GM12801 (cell line): ENCODE data around the gene CBL.

ENCODE experiments used
- CTCF ChIP-seq: IDR thresholded peaks from one replicate; pipeline ENCODE4 v1.5.1; 2011; ENCODE audit warnings: control low read depth; ENCODE audit not compliant: insufficient read length; ENCODE audit errors: extremely low read depth

The CBL gene

GRCh38 chr11:119322360-119322739 lies 116.2 kb downstream of the CBL start:
- no peak for TF ChIP-seq CTCF

GRCh38 chr11:119322921-119323531 lies 116.9 kb downstream of the CBL start:
- no peak for TF ChIP-seq CTCF

GRCh38 chr11:119323532-119324033 lies 117.4 kb downstream of the CBL start:
- no peak for TF ChIP-seq CTCF

GRCh38 chr11:119324189-119324588 lies 118.0 kb downstream of the CBL start:
- TF ChIP-seq CTCF: no peak

DNA sequence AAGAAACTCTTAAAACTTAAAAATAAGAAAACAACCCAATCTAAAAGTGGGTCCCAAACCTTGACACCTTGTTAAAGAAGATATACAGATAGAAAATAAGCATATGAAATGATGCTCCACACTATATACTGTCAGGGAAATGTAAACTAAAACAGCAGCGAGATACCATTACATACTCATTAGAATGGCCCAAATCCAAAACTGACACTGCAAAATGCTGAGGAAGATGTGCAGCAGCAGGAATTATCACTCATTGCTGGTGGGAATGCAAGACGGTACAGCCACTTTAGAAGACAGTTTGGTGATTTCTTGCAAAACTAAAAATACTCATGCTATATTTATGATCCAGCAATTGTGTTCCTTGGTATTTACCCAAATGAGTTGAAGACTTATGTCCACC lies 123.2 kb downstream of the CBL start:
- no peak for TF ChIP-seq CTCF

- no peak for TF ChIP-seq CTCF
Measured at GRCh38 chr11:119330237-119330636, 124.1 kb downstream of the CBL start.

DNA sequence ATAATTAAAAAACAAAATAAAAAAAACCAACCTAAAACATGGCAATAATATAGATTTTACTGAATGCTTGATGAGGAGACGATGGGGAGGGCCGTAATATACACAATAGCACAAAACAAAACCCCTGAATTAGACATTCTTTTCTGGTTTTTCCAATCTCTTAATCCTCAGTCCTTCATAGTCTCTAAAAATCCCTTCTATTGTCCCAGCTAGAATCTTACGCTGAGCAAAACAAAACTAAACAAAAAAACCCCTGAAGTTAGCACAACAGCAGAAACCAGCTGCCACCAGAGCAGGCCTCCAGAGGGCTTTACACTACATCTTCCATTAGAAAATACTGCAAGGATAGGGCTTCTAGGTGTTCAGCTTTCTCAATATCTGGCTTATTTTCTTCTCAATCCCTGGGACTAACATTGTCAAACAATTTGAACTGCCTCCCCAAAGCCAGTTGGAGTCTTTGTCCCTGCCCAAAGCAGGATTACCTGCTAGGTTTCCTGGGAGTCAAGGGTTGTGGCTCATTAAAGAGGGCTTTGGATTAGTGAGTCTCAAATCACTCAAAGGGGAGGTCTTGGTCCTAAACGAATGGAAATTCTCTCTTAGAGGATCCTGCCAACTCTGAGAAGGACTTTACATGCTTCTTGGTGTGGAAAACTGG lies 126.1 kb downstream of the CBL start:
- no peak for TF ChIP-seq CTCF
